Breast epithelium (tissue), 3 donors: Measurements from ENCODE around the gene PPP6R3.
"Not testable (repeated sequence)": the region's sequence is repeated elsewhere in the genome, so short reads cannot be mapped to it uniquely, and the experiment has no call there.

Source experiments
- CTCF ChIP-seq, 3 donors: fragments of 450-650 bp; IDR thresholded peaks; one replicate each; pipeline ENCODE4 v1.5.1; 2016 to 2017; ENCODE audit warnings: antibody characterized with exemption in 3 of 3, mild to moderate bottlenecking in 3 of 3, moderate library complexity in 3 of 3
- POLR2A ChIP-seq: fragments of 450-650 bp; IDR thresholded peaks from one replicate; pipeline ENCODE4 v1.6.1; 2016; ENCODE audit warnings: antibody characterized with exemption, mild to moderate bottlenecking, moderate library complexity

DNA sequence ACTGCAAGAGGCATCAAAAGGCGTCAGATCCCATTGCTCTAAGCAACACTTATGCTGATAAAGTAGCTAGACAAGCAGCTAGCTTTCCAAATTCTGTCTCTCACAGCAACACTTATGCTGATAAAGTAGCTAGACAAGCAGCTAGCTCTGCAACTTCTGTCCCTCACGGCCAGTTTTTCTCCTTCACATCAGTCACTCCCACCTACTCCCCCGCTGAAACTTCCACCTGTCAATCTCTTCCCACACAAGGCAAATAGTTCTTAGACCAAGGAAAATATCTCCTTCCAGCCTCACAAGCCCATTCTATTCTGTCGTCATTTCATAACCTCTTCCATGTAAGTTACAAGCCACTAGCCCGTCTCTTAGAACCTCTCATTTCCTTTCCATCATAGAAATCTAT lies 168.3 kb downstream of the PPP6R3 start:
- not testable (repeated sequence) for TF ChIP-seq CTCF (IDR thresholded peaks at IDR 0.05); POLR2A
